Measurements from ENCODE around the gene HIP1R.
"Not testable (repeated sequence)": the region's sequence is repeated elsewhere in the genome, so short reads cannot be mapped to it uniquely, and the experiment has no call there.

HIP1R gene

GRCh38 chr12:122872815-122873361 lies 37.6 kb downstream of the HIP1R start:
- no peak for DNase-seq (ENCODE audit: low spot score)

GRCh38 chr12:122873540-122873939 lies 38.3 kb downstream of the HIP1R start:
- DNase-seq (ENCODE audit: low spot score): no peak

DNA sequence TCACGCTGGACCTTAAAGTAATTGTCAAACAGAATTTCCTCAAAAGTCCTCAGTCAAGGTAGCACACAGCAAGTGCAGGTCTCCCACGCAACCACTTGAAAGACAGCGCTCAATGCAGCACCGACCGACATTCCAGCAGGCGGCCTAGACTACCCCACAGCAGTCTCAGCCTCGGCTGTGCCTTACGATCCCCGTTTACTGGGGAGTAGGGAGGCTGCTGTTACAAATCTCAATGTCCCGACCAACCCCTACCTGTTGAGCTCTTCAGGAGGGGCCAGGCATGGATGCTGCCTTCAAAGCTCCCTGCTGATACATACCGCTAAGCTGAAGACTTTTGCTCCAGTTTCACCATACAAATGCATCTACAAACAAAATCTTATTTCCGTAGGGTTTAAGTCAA lies 38.8 kb downstream of the HIP1R start:
- DNase-seq (ENCODE audit: low spot score): no peak

DNA sequence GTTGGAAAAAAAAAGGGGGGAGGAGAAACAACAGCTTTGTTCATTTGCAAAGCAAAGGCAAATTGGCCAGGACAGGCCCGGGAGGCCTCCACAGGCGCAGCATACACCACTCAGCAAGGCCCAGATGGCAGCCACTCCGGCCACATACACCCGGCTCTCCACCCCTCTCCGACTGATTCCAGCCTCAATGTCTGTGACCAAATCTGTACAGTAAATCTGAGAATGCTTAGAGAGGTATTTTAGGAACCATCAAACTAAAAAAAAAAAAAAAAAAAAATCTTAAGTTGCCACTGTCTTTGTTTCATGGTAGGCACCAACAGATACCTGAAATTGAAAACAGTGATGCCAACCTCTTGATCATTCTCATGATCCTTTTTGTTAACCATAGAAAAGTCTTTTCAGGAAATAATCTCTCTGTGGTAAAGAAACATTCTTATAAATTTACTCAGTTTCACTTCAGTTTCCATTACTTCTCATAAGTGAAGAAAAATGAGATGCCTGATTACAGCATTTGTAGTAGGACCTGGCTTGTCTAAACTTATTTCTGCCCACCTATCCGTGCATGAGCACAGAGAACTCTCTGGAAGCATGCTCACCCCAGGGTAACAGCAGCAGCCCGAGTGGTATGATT lies 40.4 kb downstream of the HIP1R start:
- DNase-seq (ENCODE audit: low spot score): no peak

DNA sequence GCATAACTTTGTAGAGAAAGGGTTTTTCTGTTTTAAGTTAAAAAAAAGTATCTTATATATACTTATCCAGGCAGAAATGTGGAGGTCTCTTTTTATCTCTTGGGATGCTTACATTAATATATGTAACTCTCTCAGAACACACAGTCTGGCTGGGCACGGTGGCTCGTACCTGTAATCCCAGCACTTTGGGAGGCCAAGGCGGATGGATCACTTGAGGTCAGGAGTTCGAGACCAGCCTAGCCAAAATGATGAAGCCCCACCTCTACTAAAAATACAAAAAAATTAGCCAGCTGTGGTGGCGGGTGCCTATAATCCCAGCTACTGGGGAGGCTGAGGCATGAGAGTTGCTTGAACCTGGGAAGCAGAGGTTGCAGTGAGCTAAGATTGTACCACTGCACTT lies 41.0 kb downstream of the HIP1R start:
- DNase-seq (ENCODE audit: low spot score): not testable (repeated sequence)

DNA sequence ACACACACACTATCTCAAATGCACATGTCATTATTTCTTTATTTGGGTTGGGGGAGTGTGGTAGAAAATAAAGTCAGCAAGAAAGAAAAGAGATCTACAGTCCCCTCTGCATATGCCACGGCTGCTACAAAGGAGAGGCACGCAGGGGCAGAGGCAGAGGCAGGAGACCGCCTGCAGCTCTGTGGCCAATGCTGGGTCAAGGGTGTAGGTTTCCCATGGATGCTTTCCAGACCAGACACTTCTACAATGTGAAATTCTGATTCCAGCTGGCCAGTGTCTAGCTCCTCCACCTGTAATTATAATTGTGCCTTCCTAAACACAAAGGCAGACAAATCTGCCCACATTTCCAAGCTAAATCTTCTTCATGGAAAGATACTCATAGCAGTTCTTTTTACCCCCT lies 41.5 kb downstream of the HIP1R start:
- DNase-seq (ENCODE audit: low spot score): no peak

GRCh38 chr12:122878780-122879612 lies 43.7 kb downstream of the HIP1R start:
- DNase-seq (ENCODE audit: low spot score): no peak

DNA sequence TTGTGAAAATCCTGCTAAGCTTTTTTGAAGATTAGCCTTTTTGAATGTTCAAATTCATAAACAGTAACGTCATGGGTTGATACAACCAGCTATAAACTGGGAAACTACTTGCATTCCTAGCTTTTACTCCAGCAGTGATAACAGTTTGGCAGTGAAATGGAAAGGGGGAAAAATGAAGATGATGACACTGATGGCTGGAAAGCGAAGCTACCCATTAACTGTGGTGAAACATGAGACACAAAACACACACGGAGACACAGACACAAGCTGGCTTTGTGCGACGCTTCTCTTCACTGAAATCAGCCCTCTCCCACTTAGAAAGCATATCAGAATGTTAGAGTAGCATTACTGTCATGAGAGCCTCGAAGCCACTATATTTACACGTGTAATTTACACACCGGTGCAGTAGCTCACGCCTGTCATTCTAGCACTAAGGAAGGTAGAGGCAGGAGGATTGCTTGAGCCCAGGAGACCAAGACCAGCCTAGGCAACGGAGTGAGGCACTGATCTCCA lies 45.0 kb downstream of the HIP1R start:
- no peak for DNase-seq (ENCODE audit: low spot score)

DNA sequence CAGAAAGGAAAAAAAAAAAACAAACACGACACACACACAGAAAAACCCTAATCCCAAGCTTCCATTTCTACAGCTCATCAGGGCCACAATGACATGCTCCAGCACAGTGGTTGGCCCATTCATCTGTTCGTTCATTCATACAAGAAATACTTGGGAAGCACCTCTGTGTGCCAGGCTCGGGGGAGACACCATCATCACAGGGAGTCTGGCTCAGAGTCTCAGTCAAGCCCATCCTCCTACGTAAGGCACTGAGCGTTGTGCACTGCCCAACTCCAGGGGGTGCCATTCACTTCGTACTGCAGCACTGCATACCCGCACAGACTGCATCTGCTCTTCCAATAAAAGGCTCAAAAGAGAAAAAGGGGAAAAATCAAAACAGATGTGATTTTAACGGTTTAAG lies 45.4 kb downstream of the HIP1R start:
- no peak for DNase-seq (ENCODE audit: low spot score)

DNA sequence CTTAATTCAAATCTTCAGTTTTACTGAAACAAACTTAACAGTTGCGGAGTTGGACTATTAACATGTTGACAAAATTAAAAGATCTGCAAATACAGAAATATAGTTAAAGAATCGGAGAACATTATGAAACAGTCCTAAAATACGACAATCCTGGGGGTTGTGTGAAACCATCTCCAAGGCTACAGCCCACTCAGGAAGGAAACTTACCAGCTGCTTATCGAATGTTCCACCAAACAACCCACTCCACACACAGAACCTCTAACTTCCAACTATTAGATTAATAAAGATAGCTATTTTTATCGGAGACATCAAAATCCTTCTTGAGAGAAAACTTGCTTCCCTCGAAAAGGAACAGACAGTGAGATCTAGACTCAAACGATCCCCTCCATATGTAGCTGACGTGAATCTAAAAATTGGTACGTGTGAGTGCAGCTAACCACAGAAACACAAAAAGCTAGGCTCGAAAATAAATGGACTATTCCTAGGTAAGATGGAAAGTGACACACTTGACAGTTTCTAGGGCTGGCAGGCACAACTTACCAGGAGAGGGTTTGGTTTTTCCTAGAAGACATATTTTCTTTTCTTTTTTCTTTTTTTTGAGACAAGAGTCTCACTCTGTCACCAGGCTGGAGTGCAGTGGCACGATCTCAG lies 47.8 kb downstream of the HIP1R start:
- no peak for DNase-seq (ENCODE audit: low spot score)

GRCh38 chr12:122884091-122884826 lies 49.0 kb downstream of the HIP1R start:
- DNase-seq (ENCODE audit: low spot score): no peak

- DNase-seq (ENCODE audit: low spot score): no peak
These were observed 49.6 kb downstream of the HIP1R start for GRCh38 chr12:122884860-122885259.

GRCh38 chr12:122886161-122886560 lies 50.9 kb downstream of the HIP1R start:
- DNase-seq (ENCODE audit: low spot score): no peak

DNA sequence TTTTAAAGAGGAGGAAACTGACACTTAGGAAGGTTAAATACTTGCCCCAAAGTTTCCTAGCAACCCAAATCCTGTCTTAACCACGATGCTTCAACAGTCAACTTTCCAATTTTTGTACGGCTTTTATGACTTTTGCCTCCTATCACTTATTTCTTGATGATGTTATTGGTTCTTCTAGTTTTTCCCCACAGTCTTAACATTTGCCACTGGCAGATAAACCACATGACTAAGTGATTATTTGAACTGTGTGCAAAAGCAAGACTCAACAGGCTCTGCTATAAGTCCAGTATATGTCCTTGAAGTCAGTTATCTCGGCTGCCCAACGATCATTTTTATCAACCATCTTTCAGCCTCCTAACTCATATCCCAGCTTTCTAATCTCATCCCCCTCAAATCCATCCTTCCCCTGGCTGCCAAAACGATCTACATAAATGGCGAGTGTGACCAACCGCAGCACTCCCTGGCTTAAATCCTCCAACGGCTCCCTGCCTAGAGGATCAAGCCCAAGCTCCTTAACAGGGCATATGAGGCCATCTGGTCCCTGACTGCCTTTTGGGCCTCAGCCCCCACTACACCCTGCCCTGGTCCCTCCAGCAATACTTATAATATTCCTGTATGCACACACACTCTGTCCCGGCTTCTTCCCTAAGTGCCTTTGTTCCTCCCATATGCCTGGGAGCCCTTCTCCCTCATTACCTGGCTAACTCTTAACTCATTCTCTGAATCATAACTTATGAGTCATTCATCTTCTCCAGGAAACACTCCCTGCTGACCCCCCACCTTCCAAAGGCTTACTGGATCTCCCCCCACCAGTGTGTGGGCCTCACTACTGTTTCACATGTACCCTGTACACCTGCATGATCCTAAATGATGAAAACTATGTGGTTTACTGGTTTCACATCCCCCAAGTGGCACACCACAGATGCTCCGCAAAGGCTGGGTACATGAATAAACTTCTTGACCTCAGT lies 51.9 kb downstream of the HIP1R start:
- DNase-seq (ENCODE audit: low spot score): peak; percentile 73

DNA sequence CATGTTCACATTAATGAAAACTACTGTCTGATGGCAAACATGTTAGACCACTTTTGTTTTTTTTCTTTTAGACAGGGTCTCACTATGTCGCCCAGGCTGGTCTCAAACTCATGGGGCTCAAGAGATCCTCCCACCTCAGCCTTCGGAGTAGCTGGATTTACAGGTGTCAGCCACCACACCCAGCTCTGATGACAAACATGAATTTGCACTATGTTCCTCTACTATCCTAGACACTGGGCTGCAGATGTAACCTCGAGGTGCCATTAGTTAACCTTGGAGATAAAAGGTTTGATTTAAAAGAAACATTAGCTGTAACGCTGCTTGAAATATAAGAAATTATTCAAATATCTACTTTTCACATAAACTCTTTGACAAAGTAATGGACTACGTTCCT lies 52.6 kb downstream of the HIP1R start:
- DNase-seq (ENCODE audit: low spot score): no peak

GRCh38 chr12:122888232-122888752 lies 53.0 kb downstream of the HIP1R start:
- peak; percentile 78 for DNase-seq (ENCODE audit: low spot score)

DNA sequence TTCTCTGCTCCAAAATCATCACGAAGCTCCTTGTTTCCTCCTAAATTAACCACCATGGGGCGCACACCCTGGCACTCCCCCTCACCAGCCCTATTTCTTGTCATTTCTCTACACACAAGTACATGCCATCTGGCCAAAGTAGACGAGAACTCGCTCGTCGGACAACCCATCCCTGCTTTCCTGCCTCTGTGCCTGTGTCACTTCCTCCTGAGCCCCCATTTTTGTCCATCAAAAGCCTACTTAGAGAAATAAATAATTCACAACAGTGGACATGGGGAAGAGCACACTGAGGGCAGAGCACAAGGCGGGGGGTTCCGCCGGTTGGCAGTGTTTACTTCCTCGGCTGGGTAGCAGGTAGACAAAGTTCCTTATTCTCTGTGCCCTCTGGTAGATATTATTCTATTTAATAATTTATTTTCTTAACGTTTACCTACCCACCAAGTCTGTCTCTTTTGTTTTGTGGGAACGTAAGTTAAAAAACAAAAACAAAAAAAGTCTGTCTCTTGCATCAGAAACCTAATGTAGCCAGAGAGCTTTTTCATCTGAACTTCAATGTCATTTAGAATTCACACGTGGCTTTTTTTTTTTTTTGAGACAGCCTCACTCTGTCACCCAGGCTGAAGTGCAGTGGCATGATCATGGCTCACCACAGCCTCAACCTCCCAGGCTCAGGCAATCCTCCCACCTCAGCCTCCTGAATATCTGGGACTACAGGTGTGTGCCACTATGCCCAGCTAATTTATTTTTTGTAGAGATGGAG lies 54.7 kb downstream of the HIP1R start:
- DNase-seq (ENCODE audit: low spot score): no peak

- DNase-seq (ENCODE audit: low spot score): peak; percentile 54
These were observed 56.6 kb downstream of the HIP1R start for GRCh38 chr12:122891661-122892525.

GRCh38 chr12:122892724-122893123 lies 57.5 kb downstream of the HIP1R start:
- not testable (repeated sequence) for DNase-seq (ENCODE audit: low spot score)
